ENCODE measurements around the gene B3GALNT2.
"Not testable (repeated sequence)": the region's sequence is repeated elsewhere in the genome, so short reads cannot be mapped to it uniquely, and the experiment has no call there.

The B3GALNT2 gene

GRCh38 chr1:235504122-235504493, at the start of gene B3GALNT2:
TSS of gene B3GALNT2 (minus strand) at chr1:235504452. CDS start at chr1:235504252, 200 bp downstream.
- DNase-seq: no peak

- no peak for DNase-seq
Measured at GRCh38 chr1:235553112-235553551, 48.9 kb upstream of the B3GALNT2 start.

GRCh38 chr1:235552146-235552716, 48.0 kb upstream of the B3GALNT2 start:
- DNase-seq: no peak

- no peak for DNase-seq
Measured at GRCh38 chr1:235549351-235550139, 45.3 kb upstream of the B3GALNT2 start.

- not testable (repeated sequence) for DNase-seq
Measured at GRCh38 chr1:235546369-235547155, 42.3 kb upstream of the B3GALNT2 start.

GRCh38 chr1:235545292-235545930, 41.2 kb upstream of the B3GALNT2 start:
- no peak for DNase-seq

GRCh38 chr1:235542845-235543244, 38.6 kb upstream of the B3GALNT2 start:
- not testable (repeated sequence) for DNase-seq

- no peak for DNase-seq
Measured at GRCh38 chr1:235533476-235534168, 29.4 kb upstream of the B3GALNT2 start.

GRCh38 chr1:235532360-235532759, 28.1 kb upstream of the B3GALNT2 start:
- DNase-seq: peak; percentile 6 to 43

- no peak for DNase-seq
Measured at GRCh38 chr1:235527196-235527814, 23.1 kb upstream of the B3GALNT2 start.

GRCh38 chr1:235525314-235525713, 21.1 kb upstream of the B3GALNT2 start:
- DNase-seq: no peak

GRCh38 chr1:235516862-235517446, 12.7 kb upstream of the B3GALNT2 start:
- DNase-seq: no peak

GRCh38 chr1:235515844-235516512, 11.7 kb upstream of the B3GALNT2 start:
- DNase-seq: no peak

GRCh38 chr1:235513495-235514366, 9.5 kb upstream of the B3GALNT2 start:
- DNase-seq: peak in 1 of 2 experiments; percentile 34

GRCh38 chr1:235511470-235512240, 7.4 kb upstream of the B3GALNT2 start:
- DNase-seq: no peak

- no peak for DNase-seq
Measured at GRCh38 chr1:235510823-235511222, 6.6 kb upstream of the B3GALNT2 start.

GRCh38 chr1:235507623-235508022, 3.4 kb upstream of the B3GALNT2 start:
- DNase-seq: no peak

- peak; percentile 84 to 92 for DNase-seq
Measured at GRCh38 chr1:235504494-235505222, 406 bp upstream of the B3GALNT2 start.
